ENCODE data around the gene RPS2. TPM values are rescaled to one million over a fixed set of nuclear protein-coding genes. Genes with fewer than 3 reads are reported as not detected.
"Not testable (repeated sequence)": the region's sequence is repeated elsewhere in the genome, so short reads cannot be mapped to it uniquely, and the experiment has no call there.

The RPS2 gene
- polyA plus RNA-seq, 1 experiment = 4,041 TPM

- Histone ChIP-seq H3K4me3 (ENCODE audit: low read depth, low read length) (no peak overlapping the region), H3K27me3 (ENCODE audit: control insufficient read depth, insufficient read depth, low read length) (peaks cover 33% of the 10 kb centered on the region), H3K36me3 (ENCODE audit: control insufficient read depth, insufficient read depth, low read length) (no peaks in the 10 kb centered on the region)
- no peak for TF ChIP-seq CTCF (IDR thresholded peaks at IDR 0.05; ENCODE audit: insufficient read depth, low read depth, low read length)
- DNase-seq (ENCODE audit: low read depth) = no peak
- ChIA-PET CTCF (interaction anchor here (2.0 to 2.7 kb wide), 2 partner anchors 15 to 58 kb away, joined by 10 to 23 read pairs; no protein-coding TSS in a partner anchor), POLR2A (no interaction called here)
Measured at GRCh38 chr16:1922357-1922756, 42.3 kb downstream of the RPS2 start.

GRCh38 chr16:1920727-1921171 is 43.9 kb downstream of the RPS2 start:
- peaks cover 49% of the 10 kb centered on the region for H3K27me3 ChIP-seq (ENCODE audit: control insufficient read depth, insufficient read depth, low read length)
- ChIA-PET CTCF (no interaction called here), POLR2A (no interaction called here)

GRCh38 chr16:1920122-1920521 is 44.5 kb downstream of the RPS2 start:
- H3K4me3 ChIP-seq (ENCODE audit: low read depth, low read length); POLR2A ChIA-PET; H3K36me3 ChIP-seq (ENCODE audit: control insufficient read depth, insufficient read depth, low read length); DNase-seq (ENCODE audit: low read depth): not testable (repeated sequence)
- CTCF ChIA-PET = interaction anchor here (1.4 kb wide), 1 partner anchor 9 kb away, joined by 5 read pairs; no protein-coding TSS in a partner anchor
- H3K27me3 ChIP-seq (ENCODE audit: control insufficient read depth, insufficient read depth, low read length) = peaks cover 54% of the 10 kb centered on the region

More at GRCh38 chr16:1920727-1921171, 43.9 kb downstream of the RPS2 start:
- Histone ChIP-seq H3K4me3 (ENCODE audit: low read depth, low read length) (no peak overlapping the region), H3K36me3 (ENCODE audit: control insufficient read depth, insufficient read depth, low read length) (no peaks in the 10 kb centered on the region)
- TF ChIP-seq CTCF (IDR thresholded peaks at IDR 0.05; ENCODE audit: insufficient read depth, low read depth, low read length) = no peak
- DNase-seq (ENCODE audit: low read depth) = no peak

GRCh38 chr16:1919327-1919998 is 45.2 kb downstream of the RPS2 start:
- ChIA-PET CTCF (interaction anchor here (0.6 to 1.4 kb wide), 2 partner anchors 9 to 25 kb away, joined by 3 to 5 read pairs; no protein-coding TSS in a partner anchor), POLR2A (no interaction called here)
- peaks cover 59% of the 10 kb centered on the region for H3K27me3 ChIP-seq (ENCODE audit: control insufficient read depth, insufficient read depth, low read length)
- H3K36me3 ChIP-seq (ENCODE audit: control insufficient read depth, insufficient read depth, low read length) = no peaks in the 10 kb centered on the region
- no peak overlapping the region for H3K4me3 ChIP-seq (ENCODE audit: low read depth, low read length)
- DNase-seq (ENCODE audit: low read depth) = no peak
- no peak for TF ChIP-seq CTCF (IDR thresholded peaks at IDR 0.05; ENCODE audit: insufficient read depth, low read depth, low read length)

- ChIA-PET POLR2A (no interaction called here), CTCF (interaction anchor here (0.6 to 1.4 kb wide), 2 partner anchors 10 to 24 kb away, joined by 3 to 5 read pairs; no protein-coding TSS in a partner anchor)
- Histone ChIP-seq H3K4me3 (ENCODE audit: low read depth, low read length) (no peak within 1 kb of the TSS), H3K27me3 (ENCODE audit: control insufficient read depth, insufficient read depth, low read length) (peaks cover 61% of the 10 kb centered on the region), H3K36me3 (ENCODE audit: control insufficient read depth, insufficient read depth, low read length) (no peaks in the 10 kb centered on the region)
- no peak for DNase-seq (ENCODE audit: low read depth)
- TF ChIP-seq CTCF (IDR thresholded peaks at IDR 0.05; ENCODE audit: insufficient read depth, low read depth, low read length) = no peak
Measured at GRCh38 chr16:1918351-1919326, 46.0 kb downstream of the RPS2 start, which contains the start of gene HS3ST6. TSS of gene HS3ST6 (minus strand) at chr16:1918415. CDS start at chr16:1918323, 92 bp downstream.

All from BJ (cell line).